Inferior parietal cortex (tissue), 1 donor: ENCODE data around the gene BRD3OS.

ENCODE experiments used
- DNase-seq: peaks from one replicate; pipeline ENCODE4 v3.0.0-alpha.2; 2016; ENCODE audit errors: extremely low spot score

Gene BRD3OS

DNA sequence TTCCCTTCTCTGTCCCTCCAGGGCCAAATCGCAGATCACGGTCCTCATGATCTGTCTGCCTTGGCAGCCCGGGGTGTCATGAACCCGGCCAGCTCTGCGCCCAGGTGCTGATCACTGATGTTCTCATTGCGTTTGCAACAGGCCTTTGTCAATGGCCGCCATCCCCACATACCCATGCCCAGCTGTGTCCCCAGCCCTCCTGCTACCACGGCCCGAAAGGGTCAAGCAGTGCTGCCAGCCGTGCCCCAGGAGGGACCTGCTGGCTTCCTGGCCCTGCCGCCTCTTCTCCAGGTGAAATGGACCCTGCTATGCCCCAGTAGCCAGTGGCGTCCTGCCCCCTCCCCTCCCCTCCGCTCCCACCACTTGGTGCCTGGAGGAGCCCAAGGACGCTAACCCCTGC is 20.4 kb upstream of the BRD3OS start:
- no peak for DNase-seq

DNA sequence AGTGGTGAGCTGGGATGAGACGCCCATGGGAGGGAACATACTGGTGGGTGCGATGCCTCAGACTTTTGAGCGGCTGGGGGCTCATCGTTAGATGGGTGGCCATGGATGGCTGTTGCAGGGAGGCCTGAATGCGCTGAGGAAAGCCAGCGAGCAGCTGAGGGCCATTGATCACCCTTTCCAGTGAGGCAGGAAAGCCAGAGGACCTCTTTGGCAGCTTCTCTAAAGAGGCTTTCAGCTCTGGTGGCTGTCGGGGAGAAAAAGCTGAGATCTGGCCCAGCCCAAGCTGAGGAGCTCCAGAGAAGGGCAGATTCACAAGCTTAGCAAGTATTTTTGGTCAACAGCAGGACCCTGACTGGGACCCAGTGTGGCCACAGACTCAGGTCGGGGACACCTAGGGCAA is 19.9 kb upstream of the BRD3OS start:
- no peak for DNase-seq

DNA sequence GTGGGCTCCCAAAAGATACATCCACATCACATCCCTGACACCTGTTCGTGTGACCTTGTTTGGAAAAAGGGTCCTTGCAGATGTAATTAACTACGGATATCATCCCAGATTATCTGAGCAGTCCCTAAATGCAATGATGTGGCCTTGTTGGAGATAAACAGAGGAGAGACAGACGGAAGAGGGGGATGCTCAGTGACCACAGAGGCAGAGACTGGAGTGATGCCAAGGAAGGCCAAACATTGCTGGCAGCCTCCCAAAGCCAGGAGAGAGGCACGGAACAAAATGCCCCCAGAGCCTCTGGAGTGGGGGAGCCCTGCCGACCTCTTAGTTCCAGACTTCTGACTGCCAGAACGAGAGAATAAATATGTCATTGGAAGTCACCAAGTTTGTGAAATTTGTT is 18.1 kb upstream of the BRD3OS start:
- DNase-seq, result no peak

GRCh38 chr9:134007571-134007970 is 17.7 kb upstream of the BRD3OS start:
- no peak for DNase-seq

DNA sequence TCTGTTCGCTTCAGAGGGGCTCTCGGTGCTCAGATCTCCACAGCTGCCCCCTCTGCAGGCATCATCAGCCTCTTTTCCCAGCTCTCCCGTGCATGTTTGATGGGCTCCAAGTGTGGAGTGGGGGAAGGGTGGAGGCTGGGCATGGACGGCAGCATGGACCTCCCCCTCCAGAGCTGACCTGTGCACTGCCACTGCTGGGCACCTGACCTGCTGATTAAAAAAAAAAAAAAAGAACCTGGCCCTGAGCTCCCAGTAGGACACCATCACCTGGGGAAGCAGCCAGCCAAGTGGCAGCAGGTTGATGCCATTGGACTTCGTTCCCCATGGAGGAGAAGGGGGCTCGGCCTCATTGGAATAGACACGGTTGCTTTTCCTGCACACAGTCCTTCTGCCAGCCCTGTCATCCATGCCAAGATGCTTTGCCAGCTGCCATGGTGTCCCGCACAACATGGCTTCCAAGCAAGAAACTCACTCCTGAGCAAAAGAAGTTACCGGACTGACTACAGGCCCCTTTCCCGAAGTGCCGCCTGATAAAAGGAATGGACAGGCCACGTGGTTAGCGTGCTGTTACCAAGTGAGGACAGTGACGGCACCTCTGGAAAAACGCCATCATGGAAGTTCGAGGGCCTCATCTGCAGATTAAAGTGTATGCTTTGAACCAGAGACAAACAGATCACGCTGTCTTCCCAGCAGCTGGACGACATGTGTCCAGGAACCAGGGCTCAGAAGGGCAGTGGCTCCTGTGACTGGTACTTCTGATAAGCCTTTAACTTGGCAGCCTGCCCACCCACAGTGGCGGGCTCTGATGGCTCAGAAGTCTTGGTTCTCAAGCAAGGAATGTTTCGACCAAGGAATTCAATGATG is 14.7 kb upstream of the BRD3OS start:
- DNase-seq, result no peak

- DNase-seq, result no peak
Measured at GRCh38 chr9:134011401-134011800, 13.9 kb upstream of the BRD3OS start.

GRCh38 chr9:134014946-134015345 is 10.3 kb upstream of the BRD3OS start:
- no peak for DNase-seq

DNA sequence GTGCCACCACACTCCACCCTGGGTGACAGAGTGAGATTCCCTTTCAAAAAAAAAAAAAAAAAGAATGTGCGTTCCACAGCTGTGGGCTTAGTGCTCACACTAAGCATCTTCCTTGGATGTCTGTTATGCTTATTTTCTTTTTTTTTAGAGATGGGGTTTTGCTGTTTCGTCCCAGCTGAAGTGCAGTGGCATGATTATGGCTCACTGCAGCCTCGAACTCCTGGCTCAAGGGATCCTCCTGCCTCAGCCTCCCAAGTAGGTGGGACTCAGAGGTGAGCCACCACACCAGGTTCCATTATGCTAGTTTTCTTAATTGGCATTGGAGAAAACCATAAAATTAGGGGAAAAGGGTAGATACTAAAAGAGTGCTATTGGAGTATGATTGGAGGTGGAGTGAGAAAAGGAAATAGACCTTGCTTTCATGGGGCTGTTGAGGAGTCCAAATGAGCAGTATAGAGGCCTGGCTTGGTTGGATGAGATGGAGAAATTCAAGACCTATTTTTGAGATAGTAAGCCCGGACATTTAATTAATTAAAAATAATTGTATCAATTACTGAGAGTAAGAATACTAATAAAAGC is 978 bp upstream of the BRD3OS start:
- DNase-seq, result no peak

DNA sequence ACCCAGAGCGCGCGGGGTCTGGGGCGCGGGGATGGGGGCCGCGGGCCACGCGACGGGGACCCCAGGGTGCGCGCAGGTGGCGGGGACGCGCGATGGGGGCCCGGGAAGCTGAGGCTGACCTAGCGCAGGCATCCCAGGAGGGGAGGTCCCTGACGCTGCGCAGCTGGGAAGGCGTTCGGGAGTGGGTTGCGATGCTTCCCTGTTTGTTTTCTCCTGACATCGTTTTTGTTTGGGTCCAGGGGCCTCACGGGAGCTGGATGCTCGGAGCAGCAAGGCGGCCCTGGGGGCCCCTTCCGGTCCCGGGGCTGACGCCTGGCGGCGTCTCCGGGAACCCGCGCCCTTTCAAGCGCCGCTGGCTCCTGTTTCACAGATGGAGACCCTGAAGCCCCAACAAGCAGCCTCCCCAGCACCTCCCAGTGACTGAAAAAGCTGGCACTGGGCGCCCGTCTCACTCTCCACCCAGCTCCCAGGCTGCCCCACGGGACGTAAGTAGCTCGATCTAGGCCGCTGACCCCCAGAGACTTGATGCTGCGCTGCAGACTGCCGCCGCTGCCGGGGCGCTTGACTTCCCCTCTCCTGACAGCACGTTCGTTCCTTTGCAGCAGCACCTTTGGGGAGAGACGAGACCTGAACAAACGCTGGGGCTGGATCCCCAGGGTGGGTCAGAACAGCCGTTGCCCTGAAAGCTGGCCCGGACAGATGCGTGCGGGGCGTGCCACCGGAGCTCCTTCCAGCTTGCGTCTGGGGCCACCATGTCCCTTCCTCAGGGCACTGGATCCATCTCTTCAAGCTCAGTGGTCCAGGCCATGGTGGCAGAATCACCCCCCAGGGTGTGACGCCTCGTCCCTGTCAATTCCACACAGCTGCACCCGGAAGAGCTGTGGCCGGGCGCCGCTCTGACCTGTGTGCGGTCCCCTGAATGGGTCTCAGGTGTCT is 593 bp downstream of the BRD3OS start:
- DNase-seq, result peak; percentile 23

- no peak for DNase-seq
Measured at GRCh38 chr9:134026581-134026980, 1.3 kb downstream of the BRD3OS start.

DNA sequence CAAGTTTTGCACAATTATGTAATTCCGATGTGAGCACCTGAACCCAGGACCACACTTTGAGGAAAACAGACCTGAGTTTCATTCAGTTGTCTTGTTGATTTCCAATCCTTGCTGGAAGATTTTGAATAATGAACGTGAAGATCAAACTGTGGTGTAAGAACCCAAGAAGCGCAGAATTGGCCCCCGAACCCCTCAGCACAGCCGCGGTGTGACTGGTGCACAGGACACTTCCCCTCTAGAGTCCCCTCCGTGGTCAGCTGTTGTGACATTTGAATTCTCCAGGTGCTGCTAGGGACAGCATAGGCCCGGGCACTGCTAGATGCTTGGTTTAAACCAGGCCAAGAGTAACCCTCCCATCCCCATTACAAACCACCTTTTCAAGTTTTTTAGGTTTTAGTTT is 1.7 kb downstream of the BRD3OS start:
- no peak for DNase-seq

GRCh38 chr9:134027561-134027960 is 2.3 kb downstream of the BRD3OS start:
- DNase-seq, result no peak

GRCh38 chr9:134028076-134028475 is 2.8 kb downstream of the BRD3OS start:
- no peak for DNase-seq

DNA sequence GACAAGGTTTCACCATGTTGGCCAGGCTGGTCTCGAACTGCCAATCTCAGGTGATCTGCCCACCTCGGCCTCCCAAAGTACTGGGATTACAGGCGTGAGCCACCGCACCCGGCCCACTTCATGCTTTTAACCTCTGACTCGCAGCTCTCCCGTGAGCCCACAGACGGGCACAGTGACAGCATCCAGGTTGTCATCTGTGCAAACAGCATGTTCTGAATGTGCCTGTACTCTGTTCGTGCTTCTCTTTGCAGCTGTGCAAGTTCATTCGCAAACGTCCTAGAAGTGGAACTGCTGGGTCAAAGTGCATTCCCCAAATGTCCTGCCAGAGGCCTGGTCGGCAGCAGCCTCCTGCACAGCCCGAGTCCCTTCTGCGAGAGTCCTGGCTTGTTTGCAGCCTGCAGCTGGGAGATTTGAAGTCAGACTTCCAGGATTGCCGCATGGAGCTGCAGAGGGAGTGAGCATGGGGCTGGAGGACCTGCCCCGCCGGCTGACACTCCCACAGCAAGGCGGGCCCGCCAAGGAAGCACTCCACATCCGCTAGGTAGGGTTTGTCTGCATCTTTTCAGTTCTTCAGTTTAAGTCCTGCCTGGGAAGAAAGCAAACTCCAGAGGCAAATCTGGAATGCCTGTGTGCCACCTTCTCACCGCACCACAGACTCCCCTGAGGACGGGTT is 3.4 kb downstream of the BRD3OS start:
- no peak for DNase-seq

- no peak for DNase-seq
Measured at GRCh38 chr9:134029248-134030226, 4.3 kb downstream of the BRD3OS start.

DNA sequence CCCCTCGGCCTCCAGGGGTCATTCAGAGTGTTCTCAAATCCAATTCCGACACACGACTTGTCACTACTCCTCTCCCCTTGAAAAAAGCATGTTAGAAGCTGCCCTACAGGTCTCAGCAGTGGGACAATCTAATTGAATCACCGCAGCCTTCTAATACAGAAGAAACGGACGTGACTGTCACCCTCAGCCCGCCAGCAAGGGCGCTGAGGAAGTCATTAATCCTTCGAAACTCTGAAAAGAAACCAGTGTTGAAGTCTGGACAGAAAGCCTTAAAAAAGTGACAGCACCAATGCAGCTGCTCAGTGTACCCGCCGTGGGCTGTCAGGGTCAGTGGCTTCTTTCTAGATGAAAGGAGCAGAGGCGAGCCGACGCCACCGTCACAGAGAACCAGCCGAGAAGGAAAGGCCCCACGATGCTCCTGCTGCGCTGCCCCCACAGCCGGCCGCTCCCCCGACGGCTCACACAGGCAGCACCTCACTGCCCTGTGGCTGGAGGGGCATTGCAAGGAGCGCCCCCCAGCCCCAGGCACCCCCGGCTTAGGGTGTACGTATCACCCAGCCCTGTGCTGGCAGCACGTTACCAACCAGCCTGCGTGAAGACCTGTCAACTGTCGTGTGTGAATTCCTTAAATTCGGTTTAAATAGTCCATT is 5.7 kb downstream of the BRD3OS start:
- no peak for DNase-seq

DNA sequence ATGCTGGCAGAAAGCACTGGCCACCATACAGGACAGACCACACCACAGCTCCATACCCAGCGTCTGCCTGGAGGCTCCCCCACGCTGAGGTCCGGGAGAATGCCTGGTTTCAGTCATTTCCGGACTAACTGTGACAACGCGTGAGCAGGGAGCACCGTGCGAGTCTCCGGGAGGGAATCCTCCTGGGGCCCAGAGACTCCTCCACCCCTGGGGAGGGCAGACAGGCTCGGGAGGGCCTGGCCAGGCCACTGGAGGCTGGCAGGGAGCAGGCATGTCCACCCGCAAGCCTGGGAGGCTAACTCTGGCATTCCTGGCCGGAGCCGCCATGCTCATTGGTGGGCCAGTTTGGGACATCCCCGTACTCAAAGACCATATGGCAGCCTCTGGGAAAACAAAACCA is 6.5 kb downstream of the BRD3OS start:
- DNase-seq, result no peak

DNA sequence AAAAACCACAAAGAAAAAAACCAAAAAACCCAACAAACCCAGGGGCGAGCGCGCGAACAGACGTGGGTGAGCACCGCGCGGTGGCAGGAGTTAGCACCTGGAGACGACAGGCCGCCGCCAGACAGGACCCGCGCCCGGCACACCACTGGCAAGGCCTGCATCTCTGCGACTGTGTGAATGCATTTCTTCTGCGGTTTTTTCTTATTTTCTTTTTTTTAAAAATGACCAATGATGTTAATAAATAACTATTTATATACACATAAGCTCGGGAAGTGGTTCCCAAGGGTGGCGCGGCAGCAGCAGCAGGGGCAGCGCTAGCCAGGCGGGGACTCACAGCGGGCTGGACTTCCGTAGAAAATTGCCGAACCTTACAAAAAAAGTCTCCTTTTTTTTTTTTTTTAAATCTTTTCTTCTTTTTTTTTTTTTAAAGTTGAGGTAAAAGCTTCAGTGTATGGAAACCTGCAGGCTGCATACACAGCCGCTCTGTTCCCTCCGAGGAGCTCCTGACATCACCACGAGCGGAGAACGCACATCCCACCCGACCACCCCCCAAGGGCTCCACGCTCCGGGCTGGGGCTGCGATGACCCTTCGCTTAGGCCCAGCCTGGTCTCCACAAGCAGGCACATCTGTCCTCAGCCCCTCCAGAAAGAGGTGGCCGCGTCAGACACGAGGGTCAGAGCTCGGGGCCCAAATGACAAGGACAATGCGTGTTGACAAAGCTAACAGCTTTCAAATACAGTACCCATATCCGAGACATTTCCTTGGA is 7.4 kb downstream of the BRD3OS start:
- DNase-seq, result no peak

DNA sequence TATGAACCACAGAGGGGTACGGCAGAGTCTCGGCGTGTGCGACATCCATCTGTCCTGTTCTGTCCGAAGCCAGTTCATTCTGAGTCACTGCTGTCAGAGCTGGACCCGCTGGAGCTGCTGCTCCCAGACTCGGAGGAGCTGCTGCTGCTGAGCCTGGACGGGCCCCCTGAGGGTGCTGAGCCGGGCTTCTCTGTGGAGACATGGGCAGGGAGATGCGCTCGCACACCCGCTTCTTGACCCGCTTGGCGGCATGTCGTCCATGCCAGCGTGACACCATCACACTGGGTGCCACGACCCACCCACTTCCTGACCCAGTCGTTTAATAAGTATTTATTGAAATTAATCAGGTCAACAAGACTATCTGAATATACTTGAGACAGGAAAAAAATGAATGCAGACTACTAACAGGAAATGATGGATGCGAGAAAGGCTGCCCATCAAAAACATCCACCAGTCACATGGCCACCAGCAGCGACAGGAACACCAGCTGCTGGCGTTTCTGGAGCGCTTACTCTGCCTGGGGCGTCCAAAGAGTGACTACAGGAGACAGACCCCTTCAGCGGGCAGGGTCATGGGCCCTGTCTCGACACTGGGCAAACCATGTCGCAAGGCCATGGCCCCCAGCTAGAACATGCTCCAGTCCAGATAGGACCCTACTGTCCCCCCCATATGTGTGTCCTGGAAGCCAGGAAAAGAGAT is 8.4 kb downstream of the BRD3OS start:
- DNase-seq, result no peak
